Activated naive CD4-positive, alpha-beta T cell treated with anti-CD3 and anti-CD28 coated beads, Interleukin-2, amount 10 ng/mL, durations not matched to agents 5 hours and 36 hours (primary cell): ENCODE data around the gene C1orf146. TPM values are rescaled to one million over a fixed set of nuclear protein-coding genes. Genes with fewer than 3 reads are reported as not detected.

Experiments used
- total RNA-seq, 2 experiments: library from RNA; stranded (reverse); gene quantifications; one replicate each; pipeline ENCODE4 v1.2.3, GENCODE V29; 2021

Gene C1orf146, protein sequence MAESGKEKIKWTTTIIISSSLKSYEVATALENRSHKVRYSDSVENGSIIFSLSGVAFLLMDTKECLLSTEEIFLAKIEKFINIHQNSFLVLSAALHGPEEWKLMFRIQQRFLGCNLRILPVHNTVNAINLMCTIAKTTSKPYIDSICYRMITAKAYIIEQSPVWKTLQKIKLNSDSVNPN
- not detected for total RNA-seq

DNA sequence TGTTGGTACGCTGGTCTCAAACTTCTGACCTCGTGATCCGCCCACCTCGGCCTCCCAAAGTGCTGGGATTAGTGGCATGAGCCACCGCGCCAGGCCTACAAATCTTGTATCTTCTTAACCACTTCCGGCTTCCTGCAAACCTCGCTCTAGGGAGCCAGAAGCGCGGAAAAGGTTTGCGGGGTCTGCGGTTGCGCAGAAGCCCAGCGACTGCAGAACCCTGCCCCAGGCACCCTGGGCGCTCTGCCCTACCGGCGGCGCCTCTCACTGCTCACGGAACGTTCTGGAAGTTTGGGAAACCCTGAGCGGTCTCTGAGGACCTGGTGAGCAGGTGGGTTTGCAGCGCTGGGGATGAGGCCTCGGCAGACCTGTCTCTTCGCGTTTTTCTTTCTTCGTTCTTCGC, at the start of gene C1orf146:
C1orf146 (plus strand) TSS at position 195 of the 400 bp plus-strand sequence. CDS start 13,506 bp downstream, outside the sequence.

Other genes with a start within 250 kb of the C1orf146 start
- under 1 TPM in 1 of 2 experiments, not detected in 1; 0.22 TPM for gene EPHX4, start 187.9 kb upstream of the C1orf146 start, total RNA-seq
- not detected for gene SETSIP, start 142.5 kb upstream of the C1orf146 start, total RNA-seq
- gene BTBD8, start 137.6 kb upstream of the C1orf146 start, total RNA-seq, result 1 to 10 TPM; 2.4 to 2.8 TPM
- gene GLMN, start 81.1 kb downstream of the C1orf146 start, total RNA-seq, result 10 to 100 TPM; 14.5 to 16.7 TPM
- gene RPAP2, start 81.1 kb downstream of the C1orf146 start, total RNA-seq, result 10 to 100 TPM; 29.2 to 31.6 TPM